ENCODE results near the gene GSK3B. TPM values are rescaled to one million over a fixed set of nuclear protein-coding genes. Genes with fewer than 3 reads are reported as not detected.

The GSK3B gene
- 33.3 and 35.5 TPM in 2 replicates for total RNA-seq
- 26.6 TPM for total RNA-seq (2013)
- 12.3 and 15.2 TPM in 2 replicates for polyA plus RNA-seq
- 14.1 and 25.4 TPM in 2 replicates for polyA minus RNA-seq

GRCh38 chr3:120093911-120094775 lies at the start of gene GSK3B:
GSK3B (minus strand) TSS chr3:120094447; CDS start chr3:120093434, 1,013 bp downstream.
- peaks cover 26 to 35% of the 10 kb centered on the region in 2 donors for H3K4me1 ChIP-seq (ENCODE audit: control insufficient read depth in 2 of 2, insufficient read depth in 2 of 2, low read length in 2 of 2)
- H3K27ac Mint-ChIP-seq = no peak within 1 kb of the TSS

More at GRCh38 chr3:120093911-120094775, at the start of gene GSK3B:
- Histone ChIP-seq H3K79me2 (ENCODE audit: control insufficient read depth, insufficient read depth, low read length) (peaks cover 59% of the 10 kb centered on the region), H3K27ac (ENCODE audit: low read length in 2 of 2) (peak within 1 kb of the TSS; percentile 100), H3K4me3 (ENCODE audit: control extremely low read depth in 1 of 5, extremely low read depth in 1 of 5, insufficient read depth in 1 of 5, low read depth in 2 of 5, low read length in 4 of 5) (peak within 1 kb of the TSS; percentile 82 to 98 (median 94)), H3K9me3 (ENCODE audit: control extremely low read depth in 1 of 3, control insufficient read depth in 2 of 3, insufficient read depth in 1 of 3, low read length in 2 of 3) (peaks cover 0 to 4% (median 0%) of the 10 kb centered on the region in 3 donors), H3K4me2 (replicated peaks; ENCODE audit: low read depth, low read length, poor library complexity, severe bottlenecking) (peak within 1 kb of the TSS; percentile 90), H3K9ac (ENCODE audit: low read length) (peak within 1 kb of the TSS; percentile 100), H3K27me3 (replicated peaks in 1 of 4; ENCODE audit: control extremely low read depth in 1 of 4, control insufficient read depth in 3 of 4, insufficient read depth in 4 of 4, low read length in 3 of 4) (no peaks in the 10 kb centered on the region), H4K20me1 (ENCODE audit: control insufficient read depth, insufficient read depth, low read length, poor library complexity, severe bottlenecking) (peaks cover 34% of the 10 kb centered on the region), H2AFZ (ENCODE audit: insufficient read depth, low read depth, low read length, poor library complexity, severe bottlenecking) (peak within 1 kb of the TSS; percentile 83), H3K36me3 (replicated peaks in 1 of 2; ENCODE audit: control extremely low read depth in 1 of 2, control insufficient read depth in 1 of 2, extremely low read depth in 1 of 2, insufficient read depth in 2 of 2, low read length in 1 of 2) (no peaks in the 10 kb centered on the region)
- Mint-ChIP-seq H3K4me3 (no peak within 1 kb of the TSS), H3K27me3 (no peaks in the 10 kb centered on the region), H3K4me1 (peaks cover 11% of the 10 kb centered on the region), H3K9me3 (ENCODE audit: insufficient read depth) (no peaks in the 10 kb centered on the region)
- ATAC-seq (ENCODE audit: low read depth) (peak; percentile 60), DNase-seq (no peak)
- ChIA-PET POLR2A (interaction anchor here (0.5 to 2.8 kb wide), 11 partner anchors 10 to 1453 kb away, joined by 3 to 18 read pairs (median 4); partner anchors contain the start of genes B4GALT4, LRRC58, NDUFB4 and RABL3), CTCF (interaction anchor here (0.6 to 2.0 kb wide), 6 partner anchors 10 to 323 kb away, joined by 3 to 6 read pairs (median 4); no protein-coding TSS in a partner anchor)
- WGBS (ENCODE audit: insufficient coverage) = under 1% methylated on average over 93 of the region's 94 CpGs
- intact Hi-C loops (cut with micrococcal nuclease) = loop anchor here (1.0 to 10.0 kb wide), 12 partner anchors 37 to 1451 kb away; partner anchors contain the start of genes ARHGAP31, B4GALT4, CD80 and CFAP91
- TF ChIP-seq CTCF (IDR thresholded peaks at IDR 0.05) (peak; percentile 10), EZH2 (IDR thresholded peaks at IDR 0.05; ENCODE audit: borderline replicate concordance, insufficient read depth, low read depth, low read length, poor library complexity, severe bottlenecking) (no peak)

Data from B cell (primary cell).